ENCODE results near the gene PCBP3.
"Not testable (repeated sequence)": the region's sequence is repeated elsewhere in the genome, so short reads cannot be mapped to it uniquely, and the experiment has no call there.

PCBP3 gene

GRCh38 chr21:45885930-45886601, 242.5 kb downstream of the PCBP3 start:
- DNase-seq: not testable (repeated sequence)

GRCh38 chr21:45886610-45887026, 243.1 kb downstream of the PCBP3 start:
- no peak for DNase-seq

- peak; percentile 28 for DNase-seq
These were observed 243.6 kb downstream of the PCBP3 start for GRCh38 chr21:45887120-45887611.

GRCh38 chr21:45887788-45888187, 244.3 kb downstream of the PCBP3 start:
- DNase-seq: peak; percentile 60

- DNase-seq: peak; percentile 51
These were observed 245.0 kb downstream of the PCBP3 start for GRCh38 chr21:45888386-45889009.

GRCh38 chr21:45889256-45889655, 245.7 kb downstream of the PCBP3 start:
- peak; percentile 68 for DNase-seq

GRCh38 chr21:45889961-45890360, 246.4 kb downstream of the PCBP3 start:
- DNase-seq: peak; percentile 81

GRCh38 chr21:45891388-45892155, 248.0 kb downstream of the PCBP3 start:
- peak; percentile 53 for DNase-seq

GRCh38 chr21:45892156-45892915, 248.8 kb downstream of the PCBP3 start:
- DNase-seq: no peak

GRCh38 chr21:45892916-45893739, 249.6 kb downstream of the PCBP3 start:
- DNase-seq: peak; percentile 56

- DNase-seq: peak; percentile 96
These were observed 250.4 kb downstream of the PCBP3 start for GRCh38 chr21:45893740-45894449.

- DNase-seq: no peak
These were observed 250.9 kb downstream of the PCBP3 start for GRCh38 chr21:45894450-45894825.

- peak; percentile 49 for DNase-seq
These were observed 251.6 kb downstream of the PCBP3 start for GRCh38 chr21:45894906-45895777.

GRCh38 chr21:45895778-45896370, 252.3 kb downstream of the PCBP3 start:
- no peak for DNase-seq

GRCh38 chr21:45896431-45896830, 252.9 kb downstream of the PCBP3 start:
- not testable (repeated sequence) for DNase-seq

GRCh38 chr21:45897191-45898027, 253.9 kb downstream of the PCBP3 start:
- no peak for DNase-seq

GRCh38 chr21:45898028-45898350, 254.5 kb downstream of the PCBP3 start:
- no peak for DNase-seq

- no peak for DNase-seq
These were observed 255.3 kb downstream of the PCBP3 start for GRCh38 chr21:45898781-45899180.

Data from retina (tissue), 1 donor.